Mammary epithelial cell (primary cell): Measurements from ENCODE around the gene FKBP2.

Experiments used
- EZH2 ChIP-seq: IDR thresholded peaks from 2 replicates; pipeline ENCODE4 v1.6.1; 2012; ENCODE audit warnings: low read length, inconsistent platforms, borderline replicate concordance
- TF ChIP-seq, protein P1 (sequence below), 2 donors: IDR thresholded peaks in 1 of 2; conservative IDR thresholded peaks in 1 of 2; 2 replicates each; pipeline ENCODE4 v1.5.1; 2011 to 2012; ENCODE audit warnings: inconsistent platforms in 2 of 2, low read length in 2 of 2, mild to moderate bottlenecking in 2 of 2, control low read depth in 1 of 2, low read depth in 1 of 2; ENCODE audit not compliant: insufficient read depth in 1 of 2; ENCODE audit errors: extremely low read depth in 1 of 2

- TF ChIP-seq, protein P1, sequence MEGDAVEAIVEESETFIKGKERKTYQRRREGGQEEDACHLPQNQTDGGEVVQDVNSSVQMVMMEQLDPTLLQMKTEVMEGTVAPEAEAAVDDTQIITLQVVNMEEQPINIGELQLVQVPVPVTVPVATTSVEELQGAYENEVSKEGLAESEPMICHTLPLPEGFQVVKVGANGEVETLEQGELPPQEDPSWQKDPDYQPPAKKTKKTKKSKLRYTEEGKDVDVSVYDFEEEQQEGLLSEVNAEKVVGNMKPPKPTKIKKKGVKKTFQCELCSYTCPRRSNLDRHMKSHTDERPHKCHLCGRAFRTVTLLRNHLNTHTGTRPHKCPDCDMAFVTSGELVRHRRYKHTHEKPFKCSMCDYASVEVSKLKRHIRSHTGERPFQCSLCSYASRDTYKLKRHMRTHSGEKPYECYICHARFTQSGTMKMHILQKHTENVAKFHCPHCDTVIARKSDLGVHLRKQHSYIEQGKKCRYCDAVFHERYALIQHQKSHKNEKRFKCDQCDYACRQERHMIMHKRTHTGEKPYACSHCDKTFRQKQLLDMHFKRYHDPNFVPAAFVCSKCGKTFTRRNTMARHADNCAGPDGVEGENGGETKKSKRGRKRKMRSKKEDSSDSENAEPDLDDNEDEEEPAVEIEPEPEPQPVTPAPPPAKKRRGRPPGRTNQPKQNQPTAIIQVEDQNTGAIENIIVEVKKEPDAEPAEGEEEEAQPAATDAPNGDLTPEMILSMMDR (conservative IDR thresholded peaks at IDR 0.05 in 1 of 2, IDR thresholded peaks at IDR 0.05 in 1 of 2; ENCODE audit: extremely low read depth in 1 of 2, insufficient read depth in 1 of 2, low read depth in 1 of 2, low read length in 2 of 2): no peak
- TF ChIP-seq EZH2: no peak
Measured at GRCh38 chr11:64281957-64282770, 41.3 kb downstream of the FKBP2 start.
